Hippocampal formation (tissue), 2 donors: ENCODE measurements around the gene BCO1.
A peak's percentile ranks its signal among the peaks of the same experiment; 100 is the strongest.
"Not testable (repeated sequence)": the region's sequence is repeated elsewhere in the genome, so short reads cannot be mapped to it uniquely, and the experiment has no call there.

Experiments
- DNase-seq, 2 donors: peaks; one replicate each; lab custom pipeline; 2025; lab: John Stamatoyannopoulos, UW

BCO1 gene, protein sequence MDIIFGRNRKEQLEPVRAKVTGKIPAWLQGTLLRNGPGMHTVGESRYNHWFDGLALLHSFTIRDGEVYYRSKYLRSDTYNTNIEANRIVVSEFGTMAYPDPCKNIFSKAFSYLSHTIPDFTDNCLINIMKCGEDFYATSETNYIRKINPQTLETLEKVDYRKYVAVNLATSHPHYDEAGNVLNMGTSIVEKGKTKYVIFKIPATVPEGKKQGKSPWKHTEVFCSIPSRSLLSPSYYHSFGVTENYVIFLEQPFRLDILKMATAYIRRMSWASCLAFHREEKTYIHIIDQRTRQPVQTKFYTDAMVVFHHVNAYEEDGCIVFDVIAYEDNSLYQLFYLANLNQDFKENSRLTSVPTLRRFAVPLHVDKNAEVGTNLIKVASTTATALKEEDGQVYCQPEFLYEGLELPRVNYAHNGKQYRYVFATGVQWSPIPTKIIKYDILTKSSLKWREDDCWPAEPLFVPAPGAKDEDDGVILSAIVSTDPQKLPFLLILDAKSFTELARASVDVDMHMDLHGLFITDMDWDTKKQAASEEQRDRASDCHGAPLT

GRCh38 chr16:81238296-81239011, at the start of gene BCO1:
TSS of gene BCO1 (plus strand) at chr16:81238689. CDS start at chr16:81238909, 220 bp downstream.
- no peak for DNase-seq

DNA sequence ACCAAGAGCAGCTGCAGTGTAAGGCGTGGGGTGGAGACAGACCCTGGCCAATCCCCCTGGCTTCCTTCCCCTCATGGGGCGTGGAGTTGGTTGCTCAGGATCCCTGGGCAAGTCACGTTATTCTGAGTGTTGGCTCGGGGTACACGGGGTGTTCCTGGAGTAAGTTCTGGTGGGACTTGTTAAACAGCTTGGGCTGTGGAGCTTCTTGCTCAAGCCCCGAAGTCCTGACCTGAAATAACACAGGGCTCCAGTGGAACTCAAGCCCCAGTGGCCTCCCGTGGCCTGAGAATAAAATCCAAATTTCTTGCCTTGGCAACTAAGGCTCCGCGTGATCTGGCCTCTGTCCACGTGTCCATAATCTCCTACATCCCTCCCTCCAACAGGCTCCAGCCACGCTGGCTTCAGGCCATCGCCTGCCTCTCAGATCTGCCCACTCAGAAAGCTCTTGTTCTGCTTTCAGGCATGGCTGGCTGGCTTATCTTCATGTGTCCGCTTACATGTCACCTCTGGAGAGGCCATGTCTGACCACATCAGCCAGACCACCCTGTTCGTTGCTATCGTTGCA, 49.3 kb upstream of the BCO1 start:
- DNase-seq: peak; percentile 59 to 77

DNA sequence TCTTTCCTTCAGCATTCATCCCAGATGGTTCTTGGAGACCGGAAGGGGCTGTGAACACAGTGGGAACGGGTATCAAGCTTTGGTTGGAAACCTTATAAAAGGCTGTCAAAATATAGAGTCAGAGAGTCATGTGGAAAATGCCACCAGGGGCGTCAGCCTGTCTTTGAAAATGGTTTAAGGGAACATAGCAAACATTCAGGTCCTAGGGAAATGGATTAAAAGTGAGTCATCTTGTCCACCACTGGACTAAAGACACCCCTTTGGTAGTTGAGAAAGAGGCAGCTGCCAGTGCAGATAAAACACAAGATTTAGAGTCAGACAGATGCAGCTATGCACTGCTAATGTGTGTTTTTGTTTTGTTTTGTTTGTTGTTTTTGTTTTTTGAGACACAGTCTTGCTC, 47.8 kb upstream of the BCO1 start:
- DNase-seq: no peak

GRCh38 chr16:81195885-81196534, 42.5 kb upstream of the BCO1 start:
- DNase-seq: no peak

DNA sequence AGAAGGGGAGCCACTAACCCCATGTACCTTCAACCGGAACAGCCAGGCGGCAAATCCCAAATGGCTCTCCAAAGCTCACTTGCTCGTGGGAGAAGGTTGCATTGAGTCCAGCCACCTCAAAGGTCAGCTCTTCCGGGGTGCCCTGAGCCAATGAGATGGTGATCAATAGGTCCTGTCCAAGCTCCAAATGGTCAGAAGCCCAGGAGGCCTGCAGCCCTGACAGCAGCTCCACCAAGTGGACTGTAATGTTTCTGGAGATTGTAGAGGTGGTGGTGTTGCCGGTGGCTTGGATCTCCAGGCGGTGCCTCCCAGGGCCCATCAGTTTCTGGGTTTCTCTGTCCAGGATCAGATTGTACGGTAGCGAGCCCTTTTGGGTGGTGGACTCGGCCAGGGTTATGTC, 39.9 kb upstream of the BCO1 start:
- peak in 1 of 2 donors; percentile 21 for DNase-seq

DNA sequence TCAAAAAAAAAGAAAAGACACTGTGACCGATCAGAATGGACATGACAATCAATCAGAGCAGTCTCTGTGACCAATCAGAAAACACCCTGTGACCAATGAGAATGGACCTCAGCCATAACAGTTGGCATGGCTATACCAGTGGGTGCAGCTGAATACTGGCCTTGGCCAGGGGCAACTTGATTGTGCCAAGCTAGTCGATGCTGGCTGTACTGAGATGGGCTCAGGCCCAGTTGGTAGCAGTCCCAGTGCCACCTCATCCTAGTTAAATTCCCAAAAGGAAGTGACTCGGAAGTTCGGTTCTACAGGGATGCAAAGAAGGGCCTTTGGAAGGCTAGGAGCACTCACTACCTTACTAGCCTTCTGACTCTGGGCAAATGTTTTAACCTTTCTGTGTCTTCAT, 37.2 kb upstream of the BCO1 start:
- peak in 1 of 2 donors; percentile 12 for DNase-seq

DNA sequence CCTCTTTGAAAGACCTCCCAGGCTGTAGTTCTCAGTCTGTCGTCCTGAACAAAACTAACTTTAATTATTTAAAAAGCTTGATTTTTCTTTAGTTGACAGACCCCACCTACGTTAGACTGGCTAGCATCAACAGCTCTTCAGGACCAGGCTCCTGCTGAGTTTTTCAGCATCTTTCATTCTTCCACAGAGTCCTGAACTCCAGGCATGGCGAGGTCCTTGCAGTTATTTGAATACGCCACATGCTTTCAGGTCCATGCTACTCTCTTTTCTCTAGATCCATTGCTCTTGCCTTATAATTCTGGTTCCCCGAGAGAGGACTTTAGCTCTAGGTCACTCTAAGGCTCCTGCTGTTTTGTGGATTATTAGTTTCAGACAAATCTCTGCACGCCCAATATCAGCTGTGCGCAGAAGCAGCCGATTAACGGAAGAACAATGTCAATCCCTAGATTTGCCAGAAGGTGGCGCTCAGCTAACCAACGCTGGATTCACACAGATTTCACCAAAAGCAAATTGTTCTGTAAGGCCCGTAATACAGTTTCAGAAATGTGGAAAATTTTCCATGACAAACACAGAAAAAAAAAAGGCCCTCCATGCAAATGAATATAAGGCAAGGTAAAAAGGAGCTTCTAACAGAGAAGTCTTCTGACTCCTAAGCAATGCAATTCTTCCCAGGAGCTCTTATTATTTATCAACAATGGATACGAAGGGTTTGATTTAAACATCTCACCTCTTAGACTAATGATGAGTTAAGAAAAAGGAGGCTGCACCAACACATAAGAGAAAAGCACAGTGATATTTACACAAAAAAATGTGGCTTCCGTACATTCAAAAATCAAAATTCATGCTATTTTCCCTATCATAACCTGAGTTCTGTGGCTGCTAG, 33.5 kb upstream of the BCO1 start:
- DNase-seq: peak; percentile 10 to 65

- DNase-seq: no peak
These were observed 31.4 kb upstream of the BCO1 start for GRCh38 chr16:81207076-81207475.

DNA sequence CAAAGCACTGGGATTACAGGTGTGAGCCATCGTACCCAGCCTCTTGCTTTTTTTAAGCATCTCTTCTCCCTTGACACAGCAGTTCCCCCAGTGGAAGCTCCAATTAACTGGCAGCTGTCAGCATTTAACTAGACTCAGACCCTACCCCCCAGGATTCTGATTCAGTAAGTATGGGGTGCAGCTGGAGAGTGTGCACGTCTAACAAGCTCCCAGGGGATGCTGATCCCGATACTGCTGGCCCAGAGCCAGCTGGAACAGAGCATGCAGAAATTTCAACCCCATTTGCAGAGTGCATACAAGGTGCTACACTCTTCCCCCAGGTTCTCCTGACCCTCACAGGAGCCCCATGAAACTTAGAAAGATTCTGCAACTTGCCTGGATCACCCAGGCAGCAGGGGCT, 27.7 kb upstream of the BCO1 start:
- no peak for DNase-seq

- no peak for DNase-seq
These were observed 25.5 kb upstream of the BCO1 start for GRCh38 chr16:81212830-81213465.

- DNase-seq: no peak
These were observed 23.7 kb upstream of the BCO1 start for GRCh38 chr16:81214745-81215166.

DNA sequence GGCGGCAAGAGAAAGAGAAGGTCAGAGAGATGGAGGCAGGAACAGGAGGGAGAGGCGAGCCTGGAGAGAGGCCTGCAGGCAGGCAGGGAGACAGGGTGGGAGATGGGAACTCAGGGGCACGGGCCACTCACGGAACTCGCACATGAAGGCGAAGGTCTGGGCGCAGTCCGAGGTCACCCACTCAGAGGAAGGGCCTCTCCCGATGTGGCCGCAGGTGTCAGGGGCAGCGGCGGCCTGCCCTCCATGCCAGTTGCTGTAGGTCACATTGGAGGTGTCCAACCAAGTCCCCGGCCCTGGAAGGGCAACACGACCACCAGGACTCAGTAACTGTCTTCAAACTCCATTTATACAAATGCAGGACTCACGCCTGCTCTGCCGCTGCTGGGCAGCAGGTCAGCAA, 22.4 kb upstream of the BCO1 start:
- no peak for DNase-seq

- no peak for DNase-seq
These were observed 21.8 kb upstream of the BCO1 start for GRCh38 chr16:81216706-81217105.

DNA sequence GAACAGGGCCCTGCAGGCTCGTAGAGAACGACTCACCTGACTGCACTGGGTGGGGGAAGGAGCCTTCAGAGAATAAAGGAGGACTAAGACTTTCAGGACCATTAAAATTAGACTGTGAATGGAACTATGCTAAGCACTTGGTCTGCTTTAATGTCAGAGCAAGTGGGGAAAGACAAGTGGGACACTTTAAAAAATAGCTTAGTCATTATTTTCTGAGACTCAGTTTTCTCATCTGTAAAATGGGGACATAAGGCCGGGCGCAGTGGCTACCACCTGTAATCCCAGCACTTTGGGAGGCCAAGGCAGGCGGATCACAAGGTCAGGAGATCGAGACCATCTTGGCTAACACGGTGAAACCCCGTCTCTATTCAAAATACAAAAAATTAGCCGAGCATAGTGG, 19.3 kb upstream of the BCO1 start:
- DNase-seq: no peak

DNA sequence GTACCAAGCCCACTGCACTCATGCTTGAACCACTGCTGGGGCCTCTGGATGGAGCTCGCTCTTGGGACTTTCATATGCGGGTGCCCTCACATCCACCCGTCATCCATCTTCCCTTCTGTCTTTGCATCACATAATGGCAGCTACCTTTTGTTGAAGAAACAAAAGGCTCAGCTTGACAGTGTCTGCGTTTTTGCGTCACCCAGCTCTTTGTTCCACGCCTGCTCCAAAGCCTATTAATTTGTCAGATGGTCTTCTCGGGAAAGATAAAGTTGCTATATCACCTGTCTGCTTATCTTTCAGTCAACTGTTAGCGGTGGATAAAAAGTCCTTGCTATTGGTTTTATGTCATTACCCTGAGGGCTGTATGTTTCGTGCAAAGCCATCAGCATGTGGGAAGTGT, 18.1 kb upstream of the BCO1 start:
- DNase-seq: no peak

- no peak for DNase-seq
These were observed 16.8 kb upstream of the BCO1 start for GRCh38 chr16:81221731-81222130.

GRCh38 chr16:81224824-81225223, 13.7 kb upstream of the BCO1 start:
- no peak for DNase-seq

GRCh38 chr16:81225697-81226096, 12.8 kb upstream of the BCO1 start:
- not testable (repeated sequence) for DNase-seq

DNA sequence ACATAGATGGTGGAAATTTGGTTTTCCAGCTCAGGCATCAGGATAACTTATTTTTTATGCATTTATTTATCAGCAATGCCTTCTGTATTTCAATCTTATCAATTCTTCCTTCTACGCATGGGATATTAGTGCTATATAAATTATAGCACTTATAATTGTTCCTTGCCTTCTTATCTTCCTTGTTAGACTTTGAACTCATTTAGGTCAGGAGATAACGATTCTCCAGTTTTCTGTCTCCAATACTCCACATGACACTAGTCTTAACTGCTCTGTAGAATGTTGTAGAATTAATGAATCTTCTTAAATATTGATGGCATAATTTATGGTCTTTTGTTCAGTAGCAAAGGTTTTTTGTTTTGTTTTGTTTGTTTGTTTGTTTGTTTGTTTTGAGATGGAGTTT, 10.7 kb upstream of the BCO1 start:
- DNase-seq: no peak

DNA sequence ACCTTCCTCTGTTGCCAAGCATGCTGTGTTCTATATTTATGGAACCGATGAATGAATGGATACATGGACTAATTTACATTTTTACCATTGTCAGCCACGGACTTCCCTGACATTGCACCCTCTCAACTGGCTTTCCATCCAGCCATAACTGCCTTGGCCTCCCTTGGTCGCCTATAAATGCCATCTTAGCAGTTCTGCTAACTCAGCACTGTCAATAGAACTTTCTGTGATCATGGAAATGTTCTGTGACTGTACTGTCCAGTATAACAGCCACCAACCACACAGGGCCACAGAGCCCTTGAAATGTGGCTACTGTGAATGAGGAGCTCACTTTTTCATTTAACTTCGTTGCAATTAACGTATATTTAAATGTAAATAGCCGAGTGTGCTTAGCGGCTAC, 8.7 kb upstream of the BCO1 start:
- no peak for DNase-seq

DNA sequence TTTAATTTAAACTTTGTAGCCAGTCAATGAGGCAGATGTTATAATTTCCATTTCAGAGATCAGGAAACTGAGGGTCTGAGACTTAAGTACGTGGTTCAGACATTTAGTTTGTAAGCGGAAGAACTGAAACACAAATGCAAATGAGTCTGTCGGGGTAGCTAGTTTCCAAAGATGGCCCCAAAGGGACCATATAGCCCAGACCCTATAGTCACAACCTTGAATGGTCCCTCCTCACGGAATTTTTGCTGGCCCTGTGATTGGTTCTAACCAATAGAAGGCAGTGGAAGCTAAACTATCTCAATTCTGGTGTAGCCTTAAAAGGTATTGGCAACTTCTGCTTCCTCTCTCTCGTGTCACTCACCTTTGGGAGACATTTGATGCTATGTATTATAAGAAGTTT, 7.5 kb upstream of the BCO1 start:
- no peak for DNase-seq
